Fibroblast of villous mesenchyme (primary cell): ENCODE results near the gene MICAL2. TPM values are rescaled to one million over a fixed set of nuclear protein-coding genes. Genes with fewer than 3 reads are reported as not detected.

Experiments
- DNase-seq: peaks from one replicate; pipeline ENCODE4 v3.0.0-alpha.2; 2010; ENCODE audit warnings: low read depth
- H3K4me3 ChIP-seq: 2 replicates; pipeline ENCODE4 v1.5.1; 2011; ENCODE audit warnings: low read depth, mild to moderate bottlenecking, low read length
- CTCF ChIP-seq: IDR thresholded peaks from 2 replicates; pipeline ENCODE4 v1.5.1; 2012; ENCODE audit warnings: low read depth, mild to moderate bottlenecking, low read length; ENCODE audit not compliant: insufficient read depth
- total RNA-seq: library from RNA; depleted of rRNA; stranded (reverse); fragments of >200 nt; gene quantifications from 2 replicates; pipeline ENCODE4 v1.2.3, GENCODE V29; 2012

Gene MICAL2
- total RNA-seq, 1 donor, result 164 TPM

GRCh38 chr11:12276356-12276755 lies 166.0 kb downstream of the MICAL2 start:
- H3K4me3 ChIP-seq, result no peak overlapping the region
- DNase-seq, result no peak
- no peak for TF ChIP-seq CTCF

- no peak for TF ChIP-seq CTCF
- no peak overlapping the region for H3K4me3 ChIP-seq
- no peak for DNase-seq
Observed at GRCh38 chr11:12276831-12277475, 166.6 kb downstream of the MICAL2 start.

- TF ChIP-seq CTCF, result no peak
- H3K4me3 ChIP-seq, result no peak overlapping the region
- no peak for DNase-seq
Observed at GRCh38 chr11:12278766-12279671, 168.6 kb downstream of the MICAL2 start.

- DNase-seq, result no peak
- H3K4me3 ChIP-seq, result no peak overlapping the region
- TF ChIP-seq CTCF, result no peak
Observed at GRCh38 chr11:12279672-12280108, 169.3 kb downstream of the MICAL2 start.

GRCh38 chr11:12280199-12280837 lies 169.9 kb downstream of the MICAL2 start:
- no peak for TF ChIP-seq CTCF
- DNase-seq, result no peak
- H3K4me3 ChIP-seq, result no peak overlapping the region

- no peak overlapping the region for H3K4me3 ChIP-seq
- DNase-seq, result no peak
- no peak for TF ChIP-seq CTCF
Observed at GRCh38 chr11:12280838-12281565, 170.6 kb downstream of the MICAL2 start.
